HG02763 (cell line): ENCODE results near the gene CRYBB1.

Source experiments
- ATAC-seq: cut with Tn5 transposase; IDR thresholded peaks from one replicate; pipeline ENCODE4 v1.9.1; 2021; ENCODE audit warnings: mild to moderate bottlenecking, moderate library complexity; ENCODE audit not compliant: unreplicated experiment

CRYBB1 gene

GRCh38 chr22:26610072-26610958 is 7.5 kb downstream of the CRYBB1 start:
- ATAC-seq = peak; percentile 87

DNA sequence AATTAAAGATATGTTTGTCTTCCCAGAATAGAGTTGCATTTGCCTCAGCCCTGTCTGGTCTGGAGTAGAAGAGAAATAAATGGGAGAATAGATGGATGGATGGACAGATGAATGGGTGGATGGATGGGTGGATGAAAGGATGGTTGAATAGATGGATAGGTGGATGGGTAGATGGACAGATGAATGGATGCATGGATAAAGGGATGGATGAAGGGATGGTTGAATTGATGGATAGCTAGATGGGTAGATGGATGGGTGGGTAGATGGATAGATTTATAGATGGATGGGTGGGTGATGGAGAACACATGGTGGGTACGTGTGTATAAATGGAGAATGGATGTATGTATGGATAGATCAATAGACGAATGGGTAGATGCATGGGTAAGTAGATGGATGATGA is 8.5 kb downstream of the CRYBB1 start:
- ATAC-seq = no peak

DNA sequence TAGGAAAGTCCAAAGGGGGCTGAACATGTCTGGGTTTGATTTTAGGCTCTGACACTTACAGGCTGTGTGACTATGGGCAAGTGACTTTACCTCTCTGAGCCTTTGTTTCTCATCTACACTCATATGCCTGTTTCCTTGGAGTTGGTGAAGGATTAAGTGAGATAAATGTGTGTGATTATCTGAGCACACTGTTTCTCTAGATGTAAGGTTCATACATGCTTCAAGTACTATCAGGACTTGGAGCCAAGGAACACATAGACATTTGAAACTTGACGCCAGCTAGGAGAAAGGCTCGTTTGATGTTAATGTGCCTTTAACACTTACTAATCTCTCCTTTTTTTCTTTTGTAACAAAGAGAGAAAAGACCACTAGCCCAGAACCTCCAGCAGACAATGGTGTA is 9.7 kb downstream of the CRYBB1 start:
- no peak for ATAC-seq

DNA sequence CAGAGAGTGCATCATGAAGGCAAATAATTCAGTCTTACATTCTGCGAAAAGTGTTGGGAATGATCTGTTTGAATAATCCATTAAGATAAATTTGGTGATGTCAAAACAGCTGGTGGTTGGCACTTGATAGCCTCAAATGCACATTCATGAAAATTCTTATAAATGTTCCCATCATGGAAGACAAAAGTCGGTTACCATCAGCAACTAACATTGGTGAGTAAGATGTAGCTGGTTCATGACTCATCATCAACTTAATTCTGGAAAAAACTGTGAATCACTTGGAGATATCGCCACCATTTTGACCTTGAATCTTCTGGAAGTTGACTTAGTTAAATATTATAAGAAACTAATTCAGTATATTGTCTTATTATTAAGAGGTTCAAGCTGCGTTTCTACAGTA is 11.2 kb downstream of the CRYBB1 start:
- no peak for ATAC-seq

GRCh38 chr22:26604368-26604767 is 13.5 kb downstream of the CRYBB1 start:
- no peak for ATAC-seq

- no peak for ATAC-seq
These were observed 15.7 kb downstream of the CRYBB1 start for GRCh38 chr22:26602127-26602526.

GRCh38 chr22:26601726-26602125 is 16.1 kb downstream of the CRYBB1 start:
- no peak for ATAC-seq

GRCh38 chr22:26599505-26599904 is 18.3 kb downstream of the CRYBB1 start:
- no peak for ATAC-seq

DNA sequence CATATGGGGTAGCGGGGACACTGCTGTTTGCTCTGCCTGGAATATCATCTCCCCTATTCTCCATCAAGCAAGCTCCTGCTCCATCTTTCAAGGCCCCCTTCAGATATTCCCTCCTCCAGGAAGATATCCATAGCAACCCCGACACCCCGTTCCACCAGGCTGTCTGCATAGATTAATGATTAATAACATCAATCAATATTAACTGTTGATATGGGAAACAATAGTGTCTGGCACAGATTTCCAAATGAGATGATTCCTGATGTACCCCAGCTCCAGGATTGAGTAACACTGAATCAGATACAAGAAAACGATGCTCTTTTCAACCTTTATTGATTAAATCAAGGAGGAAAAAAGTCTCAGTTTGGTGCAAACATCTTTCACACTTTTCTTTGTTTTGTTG is 20.3 kb downstream of the CRYBB1 start:
- no peak for ATAC-seq

DNA sequence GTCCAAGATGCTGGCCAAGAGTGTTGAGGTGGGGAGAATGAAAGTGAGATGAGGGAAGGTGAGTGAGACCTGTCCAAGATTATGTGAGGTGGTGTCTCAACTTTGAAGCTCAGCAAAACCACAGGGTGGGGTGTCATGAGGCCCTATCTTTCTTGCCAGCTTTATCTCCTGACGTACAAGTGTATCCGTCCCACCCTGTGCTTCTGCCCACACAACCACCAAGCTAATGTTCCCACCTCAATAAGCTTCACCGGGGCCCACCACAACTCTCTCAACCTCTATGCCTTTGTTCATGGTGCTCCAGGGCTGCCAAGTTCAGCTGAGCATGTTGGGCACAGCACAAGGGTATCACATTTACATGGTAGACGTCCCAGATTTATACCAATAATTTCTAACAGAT is 20.8 kb downstream of the CRYBB1 start:
- no peak for ATAC-seq

DNA sequence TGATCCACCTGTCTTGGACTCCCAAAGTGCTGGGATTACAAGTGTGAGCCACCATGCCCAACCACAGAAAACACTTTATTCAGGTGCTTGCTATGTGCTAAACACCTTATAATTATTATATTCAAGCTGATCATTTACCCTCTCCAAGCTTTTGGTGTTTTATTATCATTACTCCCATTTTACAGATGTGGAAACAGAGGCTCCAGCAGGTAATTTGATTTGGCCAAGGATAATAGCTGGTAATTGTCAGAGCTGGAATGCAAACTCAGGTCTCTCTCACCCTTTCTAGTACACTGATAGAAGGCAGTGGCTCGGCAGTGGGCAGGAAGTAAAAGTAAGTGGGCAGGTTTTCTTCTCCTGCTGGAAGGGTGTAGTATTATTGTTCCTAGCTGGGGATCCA is 24.1 kb downstream of the CRYBB1 start:
- no peak for ATAC-seq

- ATAC-seq = peak; percentile 50
These were observed 25.4 kb downstream of the CRYBB1 start for GRCh38 chr22:26592421-26592891.

DNA sequence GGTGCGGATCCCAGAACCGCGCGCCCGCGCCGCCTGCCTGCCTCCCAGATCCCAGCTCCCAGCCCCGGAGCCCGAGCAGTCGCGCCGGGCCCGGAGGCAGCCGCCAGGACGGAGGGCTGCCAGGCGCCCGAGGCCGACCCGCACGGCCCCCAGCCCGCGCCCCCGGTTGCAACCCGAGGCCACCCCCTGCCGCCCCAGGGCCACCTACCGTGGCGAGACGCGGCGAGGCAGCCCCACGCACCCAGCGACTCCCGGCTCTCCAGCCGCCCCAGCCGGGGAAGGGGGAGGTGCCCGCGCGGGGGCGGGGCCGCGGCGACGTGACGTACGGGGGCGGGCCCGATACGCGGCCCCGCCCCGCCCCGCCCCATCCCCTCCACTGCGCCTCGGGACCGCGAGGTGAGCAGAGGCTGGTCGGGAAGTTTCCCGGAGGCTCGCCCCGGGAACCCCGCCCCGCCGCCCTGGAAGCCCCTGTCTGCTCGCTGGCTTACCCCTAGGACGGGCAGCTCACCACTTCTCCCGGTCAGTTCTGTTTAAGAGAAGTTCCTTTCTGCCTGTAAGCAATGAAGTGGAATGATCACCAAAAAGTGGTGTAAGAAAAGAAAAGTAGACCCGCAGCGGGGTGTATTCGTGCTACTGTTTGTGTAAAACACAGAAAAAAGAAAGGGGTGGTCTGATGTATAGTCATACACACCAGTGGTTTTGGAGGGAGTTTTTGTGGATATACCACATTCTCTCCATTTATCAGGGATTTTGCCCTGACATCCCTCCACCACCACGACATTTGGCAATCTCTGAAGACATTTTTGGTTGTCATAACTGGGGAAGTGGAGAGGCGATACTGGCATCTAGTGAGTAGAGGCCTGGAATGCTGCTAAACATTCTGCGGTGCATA is 27.7 kb downstream of the CRYBB1 start, which contains the start of gene TPST2:
Gene TPST2 (minus strand): TSS at position 288 of the 892 bp plus-strand sequence. CDS start 48,502 bp downstream, outside the sequence.
- ATAC-seq = peak; percentile 70

GRCh38 chr22:26589367-26589844 is 28.4 kb downstream of the CRYBB1 start:
- ATAC-seq = peak; percentile 16

DNA sequence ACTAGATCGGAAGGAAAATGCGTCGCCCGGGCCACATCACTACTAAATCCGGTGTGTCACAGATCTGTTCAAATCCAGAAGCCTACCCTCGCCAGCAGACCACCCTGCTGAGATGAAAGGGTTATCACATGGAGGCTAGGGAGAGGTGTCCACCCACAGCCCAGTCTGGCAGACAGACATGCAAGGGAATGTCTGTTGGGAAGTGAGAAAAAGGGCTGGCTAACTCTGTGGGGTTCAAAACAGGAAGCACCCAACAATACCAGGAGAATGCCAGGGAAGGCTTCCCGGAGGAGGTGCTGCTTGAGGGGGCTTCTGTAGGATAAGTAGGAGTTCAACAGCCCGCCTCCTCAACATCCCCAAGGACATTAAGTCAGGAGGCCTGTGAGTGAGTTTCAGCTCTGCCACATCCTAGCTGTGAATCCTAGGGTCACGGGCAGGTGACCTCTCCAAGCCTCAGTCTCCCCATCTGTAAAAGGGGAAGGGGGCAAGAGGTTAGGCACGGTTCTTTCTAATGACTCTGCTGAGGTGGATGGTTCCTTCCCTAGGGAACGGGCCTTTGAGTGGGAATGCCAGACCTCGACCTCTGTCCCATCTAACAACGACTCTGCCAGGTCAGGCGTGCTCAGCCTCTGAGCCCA is 29.0 kb downstream of the CRYBB1 start:
- no peak for ATAC-seq

DNA sequence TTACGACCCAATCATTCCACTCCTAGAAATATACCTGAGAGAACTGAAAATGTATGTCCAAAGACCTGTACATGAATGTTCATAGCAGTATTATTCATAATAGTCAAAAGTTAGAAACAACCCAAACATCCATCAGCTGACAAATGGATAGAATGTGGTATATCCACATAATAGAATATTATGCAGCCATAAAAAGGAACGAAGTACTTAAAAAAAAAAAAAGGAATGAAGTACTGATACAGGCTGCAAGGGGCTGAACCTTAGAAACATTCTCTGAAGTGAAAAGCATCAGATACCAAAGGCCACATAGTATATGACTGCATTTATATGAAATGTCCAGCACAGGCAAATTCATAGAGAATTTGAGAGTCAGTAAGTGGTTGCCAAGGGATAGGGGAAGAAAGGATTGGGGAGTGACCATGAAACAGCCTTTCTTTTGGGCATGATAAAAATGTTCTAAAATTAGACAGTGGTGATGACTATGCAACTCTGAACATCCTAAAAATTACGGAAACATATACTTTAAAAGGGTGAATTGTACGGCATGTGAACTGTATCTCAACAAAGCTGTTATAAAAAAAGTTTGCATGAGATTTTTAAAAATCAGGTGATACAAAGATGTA is 29.7 kb downstream of the CRYBB1 start:
- no peak for ATAC-seq

GRCh38 chr22:26586556-26587325 is 31.1 kb downstream of the CRYBB1 start:
- ATAC-seq = no peak

- no peak for ATAC-seq
These were observed 32.6 kb downstream of the CRYBB1 start for GRCh38 chr22:26585104-26585790.

GRCh38 chr22:26584010-26584409 is 33.8 kb downstream of the CRYBB1 start:
- no peak for ATAC-seq
